ENCODE data around the gene REC114. TPM values are rescaled to one million over a fixed set of nuclear protein-coding genes. Genes with fewer than 3 reads are reported as not detected.

The REC114 gene
- total and polyA plus RNA-seq, 2 donors (not counting 1 experiment from before 2014, with no cell fraction given): not detected

DNA sequence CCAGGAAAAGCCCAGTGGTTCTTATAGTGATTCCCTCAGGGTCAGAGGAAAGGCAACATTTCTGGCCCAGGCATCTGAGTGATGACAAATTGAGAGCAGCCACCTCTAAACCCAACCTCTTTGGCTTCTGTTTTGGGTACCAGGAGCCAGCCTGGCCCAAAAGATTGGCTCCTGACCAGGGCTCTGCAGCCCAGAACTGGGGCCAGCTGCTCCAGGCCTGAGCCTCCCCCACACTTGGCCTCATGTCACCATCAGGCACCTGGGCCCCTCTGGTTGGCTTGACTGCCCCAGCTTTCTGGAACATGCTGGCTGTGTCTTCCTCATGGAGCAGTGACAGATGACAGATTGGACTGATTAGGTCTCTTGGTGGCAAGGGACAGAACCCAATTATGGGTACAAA lies 48.2 kb upstream of the REC114 start:
- intact Hi-C loops (cut with micrococcal nuclease): no loop called here
- Histone ChIP-seq H3K27ac (ENCODE audit: low read length in 2 of 2) (no peak overlapping the region), H3K4me1 (ENCODE audit: control insufficient read depth in 2 of 2, insufficient read depth in 2 of 2, low read length in 2 of 2) (no peaks in the 10 kb centered on the region), H4K20me1 (ENCODE audit: control insufficient read depth, insufficient read depth, low read length, poor library complexity, severe bottlenecking) (no peaks in the 10 kb centered on the region), H3K4me2 (replicated peaks; ENCODE audit: low read depth, low read length, poor library complexity, severe bottlenecking) (no peak overlapping the region), H3K27me3 (replicated peaks in 1 of 4; ENCODE audit: control extremely low read depth in 1 of 4, control insufficient read depth in 3 of 4, insufficient read depth in 4 of 4, low read length in 3 of 4) (peaks cover 0 to 6% (median 0%) of the 10 kb centered on the region in 4 experiments), H3K9ac (ENCODE audit: low read length) (no peak overlapping the region), H3K9me3 (ENCODE audit: control extremely low read depth in 1 of 3, control insufficient read depth in 2 of 3, insufficient read depth in 1 of 3, low read length in 2 of 3) (no peaks in the 10 kb centered on the region), H3K36me3 (replicated peaks in 1 of 2; ENCODE audit: control extremely low read depth in 1 of 2, control insufficient read depth in 1 of 2, extremely low read depth in 1 of 2, insufficient read depth in 2 of 2, low read length in 1 of 2) (no peaks in the 10 kb centered on the region), H3K4me3 (ENCODE audit: control extremely low read depth in 1 of 5, extremely low read depth in 1 of 5, insufficient read depth in 1 of 5, low read depth in 2 of 5, low read length in 4 of 5) (no peak overlapping the region), H3K79me2 (ENCODE audit: control insufficient read depth, insufficient read depth, low read length) (no peaks in the 10 kb centered on the region), H2AFZ (ENCODE audit: insufficient read depth, low read depth, low read length, poor library complexity, severe bottlenecking) (no peak overlapping the region)
- Mint-ChIP-seq H3K9me3 (ENCODE audit: insufficient read depth) (no peaks in the 10 kb centered on the region), H3K27me3 (peaks cover 23% of the 10 kb centered on the region), H3K4me1 (no peaks in the 10 kb centered on the region), H3K27ac (no peak overlapping the region), H3K4me3 (no peak overlapping the region)
- TF ChIP-seq EZH2 (IDR thresholded peaks at IDR 0.05; ENCODE audit: borderline replicate concordance, insufficient read depth, low read depth, low read length, poor library complexity, severe bottlenecking) (no peak), CTCF (IDR thresholded peaks at IDR 0.05) (no peak)
- POLR2A ChIA-PET: no interaction called here
- CTCF ChIA-PET: no interaction called here
- ATAC-seq (ENCODE audit: low read depth): no peak
- no peak for DNase-seq

DNA sequence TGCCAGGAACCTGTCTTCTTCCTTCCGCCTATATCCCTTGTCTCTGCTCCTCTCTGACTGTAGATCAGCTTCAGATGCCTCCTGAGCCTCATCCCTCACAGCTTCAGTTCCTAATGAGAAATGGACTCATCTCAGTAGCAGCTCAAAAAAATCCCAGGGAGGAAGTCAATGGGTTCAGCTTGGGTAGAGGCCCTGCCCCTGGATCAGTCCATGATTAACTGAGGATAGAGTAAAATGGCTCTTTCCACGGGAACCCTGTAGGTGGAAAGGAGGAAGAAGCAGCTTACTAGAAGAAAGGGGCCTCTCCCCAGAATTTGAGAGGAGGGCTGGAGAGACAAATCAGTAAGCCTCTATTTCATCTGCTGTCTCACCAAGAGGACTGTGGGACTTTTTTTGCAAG lies 47.3 kb upstream of the REC114 start:
- peaks cover 0 to 6% (median 0%) of the 10 kb centered on the region in 4 experiments for H3K27me3 ChIP-seq (replicated peaks in 1 of 4; ENCODE audit: control extremely low read depth in 1 of 4, control insufficient read depth in 3 of 4, insufficient read depth in 4 of 4, low read length in 3 of 4)
- no peak overlapping the region for H3K4me3 ChIP-seq (ENCODE audit: control extremely low read depth in 1 of 5, extremely low read depth in 1 of 5, insufficient read depth in 1 of 5, low read depth in 2 of 5, low read length in 4 of 5)
- POLR2A ChIA-PET: no interaction called here
- 75% methylated on average over 2 of the region's 2 CpGs for WGBS (ENCODE audit: insufficient coverage)
- H3K36me3 ChIP-seq (replicated peaks in 1 of 2; ENCODE audit: control extremely low read depth in 1 of 2, control insufficient read depth in 1 of 2, extremely low read depth in 1 of 2, insufficient read depth in 2 of 2, low read length in 1 of 2): no peaks in the 10 kb centered on the region
- DNase-seq (no peak), ATAC-seq (ENCODE audit: low read depth) (no peak)
- no peaks in the 10 kb centered on the region for H4K20me1 ChIP-seq (ENCODE audit: control insufficient read depth, insufficient read depth, low read length, poor library complexity, severe bottlenecking)
- H3K9me3 Mint-ChIP-seq (ENCODE audit: insufficient read depth): no peaks in the 10 kb centered on the region
- H3K4me1 ChIP-seq (ENCODE audit: control insufficient read depth in 2 of 2, insufficient read depth in 2 of 2, low read length in 2 of 2): no peaks in the 10 kb centered on the region
- CTCF ChIA-PET: no interaction called here
- H3K4me1 Mint-ChIP-seq: no peaks in the 10 kb centered on the region
- no peak overlapping the region for H3K27ac ChIP-seq (ENCODE audit: low read length in 2 of 2)
- H3K27ac Mint-ChIP-seq: no peak overlapping the region
- H3K4me2 ChIP-seq (replicated peaks; ENCODE audit: low read depth, low read length, poor library complexity, severe bottlenecking): no peak overlapping the region
- H3K9me3 ChIP-seq (ENCODE audit: control extremely low read depth in 1 of 3, control insufficient read depth in 2 of 3, insufficient read depth in 1 of 3, low read length in 2 of 3): no peaks in the 10 kb centered on the region
- intact Hi-C loops (cut with micrococcal nuclease): no loop called here
- H2AFZ ChIP-seq (ENCODE audit: insufficient read depth, low read depth, low read length, poor library complexity, severe bottlenecking): no peak overlapping the region
- no peak overlapping the region for H3K9ac ChIP-seq (ENCODE audit: low read length)
- H3K79me2 ChIP-seq (ENCODE audit: control insufficient read depth, insufficient read depth, low read length): no peaks in the 10 kb centered on the region
- TF ChIP-seq EZH2 (IDR thresholded peaks at IDR 0.05; ENCODE audit: borderline replicate concordance, insufficient read depth, low read depth, low read length, poor library complexity, severe bottlenecking): no peak
- no peak for TF ChIP-seq CTCF (IDR thresholded peaks at IDR 0.05)
- H3K4me3 Mint-ChIP-seq: no peak overlapping the region
- peaks cover 21% of the 10 kb centered on the region for H3K27me3 Mint-ChIP-seq
